GM23338 (cell line): ENCODE measurements around the gene VPS4A. TPM values are rescaled to one million over a fixed set of nuclear protein-coding genes. Genes with fewer than 3 reads are reported as not detected.

ENCODE experiments used
- ATAC-seq: fragments of 200-7000 bp; cut with Tn5 transposase; 3 replicates; pipeline ENCODE4 v1.9.1; 2020
- DNase-seq: peaks from one replicate; pipeline ENCODE4 v3.0.0-alpha.2; 2015; ENCODE audit warnings: low spot score
- H2AFZ ChIP-seq: fragments of 200-600 bp; sonication (generic); 2 replicates; pipeline ENCODE4 v1.8.0; 2016; ENCODE audit warnings: antibody characterized with exemption, mild to moderate bottlenecking, moderate library complexity
- H3F3A ChIP-seq: fragments of 200-600 bp; sonication (generic); replicated peaks from 2 replicates; pipeline ENCODE4 v1.8.0; 2017; ENCODE audit warnings: antibody characterized with exemption, mixed run types, low read depth
- H3K27ac ChIP-seq: fragments of 200-600 bp; sonication (generic); 2 replicates; pipeline ENCODE4 v1.6.1; 2016; ENCODE audit warnings: low read depth
- H3K27me3 ChIP-seq: fragments of 200-600 bp; sonication (generic); 2 replicates; pipeline ENCODE4 v1.8.0; 2016; ENCODE audit warnings: mild to moderate bottlenecking, mixed run types, moderate library complexity; ENCODE audit not compliant: insufficient read depth
- H3K36me3 ChIP-seq: fragments of 200-600 bp; sonication (generic); 2 replicates; pipeline ENCODE4 v1.8.0; 2016; ENCODE audit warnings: mild to moderate bottlenecking; ENCODE audit not compliant: insufficient read depth
- H3K4me1 ChIP-seq: fragments of 200-600 bp; sonication (generic); 2 replicates; pipeline ENCODE4 v1.8.0; 2016; ENCODE audit warnings: mild to moderate bottlenecking, moderate library complexity; ENCODE audit not compliant: insufficient read depth
- H3K4me2 ChIP-seq: fragments of 200-600 bp; sonication (generic); 2 replicates; pipeline ENCODE4 v1.7.1; 2017; ENCODE audit warnings: mixed run types
- H3K4me3 ChIP-seq: fragments of 200-600 bp; sonication (generic); 2 replicates; pipeline ENCODE4 v1.6.1; 2016; ENCODE audit warnings: mixed run types
- H3K79me2 ChIP-seq: fragments of 200-600 bp; sonication (generic); replicated peaks from 2 replicates; pipeline ENCODE4 v1.8.0; 2017; ENCODE audit warnings: mild to moderate bottlenecking; ENCODE audit not compliant: insufficient read depth
- H3K9me2 ChIP-seq: fragments of 200-600 bp; sonication (generic); 2 replicates; pipeline ENCODE4 v1.8.0; 2017; ENCODE audit not compliant: insufficient read depth
- H4K20me1 ChIP-seq: fragments of 200-600 bp; sonication (generic); replicated peaks from 2 replicates; pipeline ENCODE4 v1.8.0; 2017; ENCODE audit warnings: mild to moderate bottlenecking; ENCODE audit not compliant: insufficient read depth
- H3K27ac Mint-ChIP-seq: 2 replicates; pipeline ENCODE4 v1.8.0; 2020; ENCODE audit warnings: inconsistent platforms, mild to moderate bottlenecking, moderate library complexity, mixed read lengths
- H3K27me3 Mint-ChIP-seq: 3 replicates; pipeline ENCODE4 v1.8.0; 2022; ENCODE audit warnings: low read depth, mild to moderate bottlenecking, moderate library complexity, mixed read lengths, inconsistent platforms; ENCODE audit not compliant: insufficient read depth, poor library complexity
- H3K36me3 Mint-ChIP-seq: 3 replicates; pipeline ENCODE4 v1.8.0; 2021; ENCODE audit warnings: low read depth, mild to moderate bottlenecking, inconsistent platforms, moderate library complexity, mixed read lengths
- H3K4me1 Mint-ChIP-seq: 3 replicates; pipeline ENCODE4 v1.8.0; 2020; ENCODE audit warnings: mild to moderate bottlenecking, inconsistent platforms, mixed read lengths
- H3K4me3 Mint-ChIP-seq: 3 replicates; pipeline ENCODE4 v1.8.0; 2021; ENCODE audit warnings: moderate library complexity, mild to moderate bottlenecking, inconsistent platforms, mixed read lengths
- H3K9me3 Mint-ChIP-seq: 3 replicates; pipeline ENCODE4 v1.8.0; 2020; ENCODE audit warnings: moderate library complexity, mild to moderate bottlenecking, inconsistent platforms, mixed read lengths
- CREB1 ChIP-seq: fragments of 250-450 bp; sonication (Bioruptor Pico); IDR thresholded peaks from 2 replicates; pipeline ENCODE4 v1.5.0; 2020; ENCODE audit warnings: low read depth, mild to moderate bottlenecking, moderate library complexity
- ETS1 ChIP-seq: IDR thresholded peaks from 2 replicates; pipeline ENCODE4 v1.6.1; 2016; ENCODE audit warnings: antibody characterized with exemption
- EZH2 ChIP-seq: fragments of 200-600 bp; sonication (generic); IDR thresholded peaks from one replicate; pipeline ENCODE4 v1.8.0; 2017; ENCODE audit warnings: antibody characterized with exemption, mild to moderate bottlenecking, low read depth; ENCODE audit not compliant: unreplicated experiment
- EZH2phosphoT487 ChIP-seq: fragments of 200-600 bp; sonication (generic); IDR thresholded peaks from one replicate; pipeline ENCODE4 v1.8.1; 2018; ENCODE audit warnings: antibody characterized with exemption; ENCODE audit not compliant: unreplicated experiment
- JUNB ChIP-seq: IDR thresholded peaks from one replicate; pipeline ENCODE4 v1.6.1; 2016; ENCODE audit warnings: antibody characterized with exemption; ENCODE audit not compliant: unreplicated experiment
- NANOG ChIP-seq: IDR thresholded peaks from 2 replicates; pipeline ENCODE4 v1.6.1; 2016; ENCODE audit warnings: antibody characterized with exemption, borderline replicate concordance
- POLR2AphosphoS5 ChIP-seq: IDR thresholded peaks from 2 replicates; pipeline ENCODE4 v1.6.1; 2016; ENCODE audit warnings: antibody characterized with exemption, low read depth
- REST ChIP-seq: IDR thresholded peaks from one replicate; pipeline ENCODE4 v1.6.1; 2018; ENCODE audit warnings: antibody characterized with exemption; ENCODE audit not compliant: unreplicated experiment
- STAT1 ChIP-seq: IDR thresholded peaks from one replicate; pipeline ENCODE4 v1.6.1; 2016; ENCODE audit warnings: antibody characterized with exemption; ENCODE audit not compliant: unreplicated experiment
- ZNF114 ChIP-seq: fragments of 250-450 bp; sonication (Bioruptor Pico); IDR thresholded peaks from 2 replicates; pipeline ENCODE4 v1.5.0; 2020; ENCODE audit warnings: mild to moderate bottlenecking, moderate library complexity
- ZNF331 ChIP-seq: fragments of 250-450 bp; sonication (Bioruptor Pico); IDR thresholded peaks from 2 replicates; pipeline ENCODE4 v1.5.0; 2020; ENCODE audit warnings: low read depth, mild to moderate bottlenecking, moderate library complexity
- polyA plus RNA-seq: library from polyadenylated mRNA; unstranded; fragments of >200 nt; fragmentation: Nextera tagmentation; extraction: Ambion mirVana; gene quantifications from 2 replicates; pipeline ENCODE4 v1.2.1, GENCODE V29; 2016
- total RNA-seq: library from RNA; depleted of rRNA; stranded (reverse); fragments of >200 nt; shearing (Covaris generic); gene quantifications from 2 replicates; pipeline ENCODE4 v1.2.3, GENCODE V29; 2014
- TF ChIP-seq, protein P1 (sequence below), 2 experiments: fragments of 200-600 bp in 1 of 2; sonication (generic) in 1 of 2; conservative IDR thresholded peaks; 2 replicates each; pipeline versions ENCODE4 v1.5.1 to v1.6.1; 2016 to 2017; ENCODE audit warnings: antibody characterized with exemption in 2 of 2, low read depth in 2 of 2, mild to moderate bottlenecking in 2 of 2, moderate library complexity in 1 of 2
- TF ChIP-seq, protein P2 (sequence below): fragments of 250-450 bp; sonication (Bioruptor Pico); IDR thresholded peaks from 2 replicates; pipeline ENCODE4 v1.5.0; 2020; ENCODE audit warnings: mild to moderate bottlenecking, moderate library complexity

The VPS4A gene
- total and polyA plus RNA-seq, 2 experiments from 2014 or later = 29.1 to 32.7 TPM

DNA sequence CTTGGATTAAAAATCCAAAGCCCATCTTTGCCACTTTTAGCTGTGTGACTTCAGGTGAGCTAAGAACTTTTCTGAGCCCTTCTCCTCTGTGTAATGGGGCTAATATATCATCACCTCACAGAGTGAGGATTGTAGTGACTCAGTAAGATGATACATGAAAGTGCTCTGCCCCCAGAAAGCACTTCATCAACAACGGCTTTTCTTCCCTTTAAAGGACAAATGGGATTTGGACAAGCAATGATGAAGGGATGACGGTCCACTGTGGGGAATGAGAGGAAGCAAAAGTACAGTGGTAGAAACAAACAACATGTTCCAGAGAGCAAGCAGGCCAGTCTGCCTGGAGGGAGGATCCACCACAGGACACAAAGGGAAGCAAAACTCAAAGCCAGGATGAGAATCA lies 54.8 kb downstream of the VPS4A start:
- Histone ChIP-seq H3K4me1 (no peaks in the 10 kb centered on the region), H4K20me1 (peaks cover 3% of the 10 kb centered on the region), H3K27ac (no peak overlapping the region), H3K4me3 (no peak overlapping the region), H3K79me2 (no peaks in the 10 kb centered on the region), H3K36me3 (peaks cover 47% of the 10 kb centered on the region), H3F3A (0 out of 2 replicates have a peak, but pooled peaks cover 11% of the 10 kb centered on the region), H3K4me2 (no peak overlapping the region), H3K27me3 (no peaks in the 10 kb centered on the region), H3K9me2 (no peaks in the 10 kb centered on the region), H2AFZ (no peak overlapping the region)
- Mint-ChIP-seq H3K9me3 (no peaks in the 10 kb centered on the region; the same call in 2 of the 3 replicates), H3K4me1 (no peaks in the 10 kb centered on the region), H3K36me3 (peaks cover 46% of the 10 kb centered on the region), H3K27ac (no peak overlapping the region), H3K27me3 (peaks cover 2% of the 10 kb centered on the region), H3K4me3 (no peak overlapping the region)
- ATAC-seq = no peak
- no peak for DNase-seq
- TF ChIP-seq ZNF114 (CRISPR knock-in tag) = no peak
- no peak for TF ChIP-seq EZH2phosphoT487
- no peak for TF ChIP-seq POLR2AphosphoS5
- TF ChIP-seq STAT1 = no peak
- TF ChIP-seq, protein P1, sequence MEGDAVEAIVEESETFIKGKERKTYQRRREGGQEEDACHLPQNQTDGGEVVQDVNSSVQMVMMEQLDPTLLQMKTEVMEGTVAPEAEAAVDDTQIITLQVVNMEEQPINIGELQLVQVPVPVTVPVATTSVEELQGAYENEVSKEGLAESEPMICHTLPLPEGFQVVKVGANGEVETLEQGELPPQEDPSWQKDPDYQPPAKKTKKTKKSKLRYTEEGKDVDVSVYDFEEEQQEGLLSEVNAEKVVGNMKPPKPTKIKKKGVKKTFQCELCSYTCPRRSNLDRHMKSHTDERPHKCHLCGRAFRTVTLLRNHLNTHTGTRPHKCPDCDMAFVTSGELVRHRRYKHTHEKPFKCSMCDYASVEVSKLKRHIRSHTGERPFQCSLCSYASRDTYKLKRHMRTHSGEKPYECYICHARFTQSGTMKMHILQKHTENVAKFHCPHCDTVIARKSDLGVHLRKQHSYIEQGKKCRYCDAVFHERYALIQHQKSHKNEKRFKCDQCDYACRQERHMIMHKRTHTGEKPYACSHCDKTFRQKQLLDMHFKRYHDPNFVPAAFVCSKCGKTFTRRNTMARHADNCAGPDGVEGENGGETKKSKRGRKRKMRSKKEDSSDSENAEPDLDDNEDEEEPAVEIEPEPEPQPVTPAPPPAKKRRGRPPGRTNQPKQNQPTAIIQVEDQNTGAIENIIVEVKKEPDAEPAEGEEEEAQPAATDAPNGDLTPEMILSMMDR (conservative IDR thresholded peaks at IDR 0.05; ENCODE audit: low read depth in 2 of 2) = no peak
- no peak for TF ChIP-seq ETS1
- no peak for TF ChIP-seq EZH2
- no peak for TF ChIP-seq ZNF331 (CRISPR knock-in tag)
- TF ChIP-seq, protein P2, sequence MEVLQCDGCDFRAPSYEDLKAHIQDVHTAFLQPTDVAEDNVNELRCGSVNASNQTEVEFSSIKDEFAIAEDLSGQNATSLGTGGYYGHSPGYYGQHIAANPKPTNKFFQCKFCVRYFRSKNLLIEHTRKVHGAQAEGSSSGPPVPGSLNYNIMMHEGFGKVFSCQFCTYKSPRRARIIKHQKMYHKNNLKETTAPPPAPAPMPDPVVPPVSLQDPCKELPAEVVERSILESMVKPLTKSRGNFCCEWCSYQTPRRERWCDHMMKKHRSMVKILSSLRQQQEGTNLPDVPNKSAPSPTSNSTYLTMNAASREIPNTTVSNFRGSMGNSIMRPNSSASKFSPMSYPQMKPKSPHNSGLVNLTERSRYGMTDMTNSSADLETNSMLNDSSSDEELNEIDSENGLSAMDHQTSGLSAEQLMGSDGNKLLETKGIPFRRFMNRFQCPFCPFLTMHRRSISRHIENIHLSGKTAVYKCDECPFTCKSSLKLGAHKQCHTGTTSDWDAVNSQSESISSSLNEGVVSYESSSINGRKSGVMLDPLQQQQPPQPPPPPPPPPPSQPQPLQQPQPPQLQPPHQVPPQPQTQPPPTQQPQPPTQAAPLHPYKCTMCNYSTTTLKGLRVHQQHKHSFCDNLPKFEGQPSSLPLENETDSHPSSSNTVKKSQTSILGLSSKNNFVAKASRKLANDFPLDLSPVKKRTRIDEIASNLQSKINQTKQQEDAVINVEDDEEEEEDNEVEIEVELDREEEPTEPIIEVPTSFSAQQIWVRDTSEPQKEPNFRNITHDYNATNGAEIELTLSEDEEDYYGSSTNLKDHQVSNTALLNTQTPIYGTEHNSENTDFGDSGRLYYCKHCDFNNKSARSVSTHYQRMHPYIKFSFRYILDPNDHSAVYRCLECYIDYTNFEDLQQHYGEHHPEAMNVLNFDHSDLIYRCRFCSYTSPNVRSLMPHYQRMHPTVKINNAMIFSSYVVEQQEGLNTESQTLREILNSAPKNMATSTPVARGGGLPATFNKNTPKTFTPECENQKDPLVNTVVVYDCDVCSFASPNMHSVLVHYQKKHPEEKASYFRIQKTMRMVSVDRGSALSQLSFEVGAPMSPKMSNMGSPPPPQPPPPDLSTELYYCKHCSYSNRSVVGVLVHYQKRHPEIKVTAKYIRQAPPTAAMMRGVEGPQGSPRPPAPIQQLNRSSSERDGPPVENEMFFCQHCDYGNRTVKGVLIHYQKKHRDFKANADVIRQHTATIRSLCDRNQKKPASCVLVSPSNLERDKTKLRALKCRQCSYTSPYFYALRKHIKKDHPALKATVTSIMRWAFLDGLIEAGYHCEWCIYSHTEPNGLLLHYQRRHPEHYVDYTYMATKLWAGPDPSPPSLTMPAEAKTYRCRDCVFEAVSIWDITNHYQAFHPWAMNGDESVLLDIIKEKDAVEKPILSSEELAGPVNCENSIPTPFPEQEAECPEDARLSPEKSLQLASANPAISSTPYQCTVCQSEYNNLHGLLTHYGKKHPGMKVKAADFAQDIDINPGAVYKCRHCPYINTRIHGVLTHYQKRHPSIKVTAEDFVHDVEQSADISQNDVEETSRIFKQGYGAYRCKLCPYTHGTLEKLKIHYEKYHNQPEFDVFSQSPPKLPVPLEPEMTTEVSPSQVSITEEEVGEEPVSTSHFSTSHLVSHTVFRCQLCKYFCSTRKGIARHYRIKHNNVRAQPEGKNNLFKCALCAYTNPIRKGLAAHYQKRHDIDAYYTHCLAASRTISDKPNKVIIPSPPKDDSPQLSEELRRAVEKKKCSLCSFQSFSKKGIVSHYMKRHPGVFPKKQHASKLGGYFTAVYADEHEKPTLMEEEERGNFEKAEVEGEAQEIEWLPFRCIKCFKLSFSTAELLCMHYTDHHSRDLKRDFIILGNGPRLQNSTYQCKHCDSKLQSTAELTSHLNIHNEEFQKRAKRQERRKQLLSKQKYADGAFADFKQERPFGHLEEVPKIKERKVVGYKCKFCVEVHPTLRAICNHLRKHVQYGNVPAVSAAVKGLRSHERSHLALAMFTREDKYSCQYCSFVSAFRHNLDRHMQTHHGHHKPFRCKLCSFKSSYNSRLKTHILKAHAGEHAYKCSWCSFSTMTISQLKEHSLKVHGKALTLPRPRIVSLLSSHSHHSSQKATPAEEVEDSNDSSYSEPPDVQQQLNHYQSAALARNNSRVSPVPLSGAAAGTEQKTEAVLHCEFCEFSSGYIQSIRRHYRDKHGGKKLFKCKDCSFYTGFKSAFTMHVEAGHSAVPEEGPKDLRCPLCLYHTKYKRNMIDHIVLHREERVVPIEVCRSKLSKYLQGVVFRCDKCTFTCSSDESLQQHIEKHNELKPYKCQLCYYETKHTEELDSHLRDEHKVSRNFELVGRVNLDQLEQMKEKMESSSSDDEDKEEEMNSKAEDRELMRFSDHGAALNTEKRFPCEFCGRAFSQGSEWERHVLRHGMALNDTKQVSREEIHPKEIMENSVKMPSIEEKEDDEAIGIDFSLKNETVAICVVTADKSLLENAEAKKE = no peak
- no peak for TF ChIP-seq JUNB
- no peak for TF ChIP-seq REST
- no peak for TF ChIP-seq NANOG
- TF ChIP-seq CREB1 (CRISPR knock-in tag) = no peak
